ENCODE data around the gene TOP1.
"Not testable (repeated sequence)": the region's sequence is repeated elsewhere in the genome, so short reads cannot be mapped to it uniquely, and the experiment has no call there.

Gene TOP1

GRCh38 chr20:41003936-41004294 lies 24.7 kb upstream of the TOP1 start:
- DNase-seq, result not testable (repeated sequence)

DNA sequence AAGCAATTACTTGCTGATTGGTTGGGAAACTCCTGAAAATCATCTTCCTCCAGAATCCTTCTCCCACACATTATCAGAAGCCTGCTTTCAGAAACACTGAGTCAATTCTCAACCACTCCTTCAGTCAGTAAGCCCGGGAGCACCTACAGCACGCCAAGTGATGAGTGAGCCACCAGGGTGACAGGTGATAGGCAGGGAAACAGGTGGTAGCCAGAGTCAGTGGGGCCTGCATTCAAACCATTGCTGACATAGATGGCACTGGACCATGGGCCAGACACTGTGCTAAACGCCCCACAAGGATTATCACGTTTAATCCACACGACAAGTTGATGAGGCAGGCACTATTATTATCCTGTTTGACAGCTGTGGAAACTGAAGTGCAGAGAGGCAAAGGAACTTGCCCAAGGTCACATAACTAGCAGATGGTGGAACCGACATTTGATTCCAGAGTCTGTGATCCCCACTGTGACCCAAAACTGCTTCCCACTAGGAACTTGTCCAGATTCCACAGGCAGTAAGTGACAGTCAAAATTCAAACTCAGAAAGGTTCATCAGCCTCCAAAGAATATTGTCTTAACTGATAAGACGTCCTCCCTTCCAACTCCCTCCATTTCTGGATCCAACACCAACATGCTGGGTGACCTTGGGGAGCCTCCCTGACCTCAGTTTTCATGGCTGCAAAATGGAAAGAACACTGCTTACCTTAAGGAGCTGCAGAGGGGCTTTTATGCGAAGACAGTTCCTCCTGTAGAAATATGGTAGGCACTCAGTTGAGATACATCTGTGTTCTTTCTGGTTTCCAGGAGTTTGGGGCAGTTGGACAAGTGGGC lies 23.9 kb upstream of the TOP1 start:
- DNase-seq, result no peak

GRCh38 chr20:41005361-41005729 lies 23.3 kb upstream of the TOP1 start:
- DNase-seq, result peak in 6 of 51 donors; percentile 5 to 14 (median 9)

GRCh38 chr20:41006126-41006935 lies 22.3 kb upstream of the TOP1 start:
- DNase-seq, result no peak

GRCh38 chr20:41006936-41007474 lies 21.6 kb upstream of the TOP1 start:
- DNase-seq, result no peak

- DNase-seq, result no peak
Observed at GRCh38 chr20:41007481-41007880, 21.1 kb upstream of the TOP1 start.

DNA sequence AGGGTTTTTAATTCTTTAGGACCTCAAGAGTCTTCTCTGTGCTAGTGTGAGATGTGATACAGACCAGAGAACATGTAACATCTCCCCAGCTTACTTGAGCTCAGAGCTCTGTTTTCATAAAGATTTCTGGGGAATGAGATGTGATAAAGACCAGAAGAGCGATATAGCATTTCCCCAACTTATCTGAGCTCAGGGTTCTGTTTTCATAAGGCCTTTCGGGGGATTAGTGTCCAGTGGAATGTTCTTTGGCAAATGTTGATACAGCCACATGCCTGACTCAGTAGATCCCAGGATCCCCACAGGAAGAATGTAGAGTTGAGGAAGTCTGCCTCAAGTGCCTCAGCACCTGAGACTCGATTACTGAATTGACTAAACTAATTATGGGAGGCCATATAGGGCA lies 18.7 kb upstream of the TOP1 start:
- no peak for DNase-seq

DNA sequence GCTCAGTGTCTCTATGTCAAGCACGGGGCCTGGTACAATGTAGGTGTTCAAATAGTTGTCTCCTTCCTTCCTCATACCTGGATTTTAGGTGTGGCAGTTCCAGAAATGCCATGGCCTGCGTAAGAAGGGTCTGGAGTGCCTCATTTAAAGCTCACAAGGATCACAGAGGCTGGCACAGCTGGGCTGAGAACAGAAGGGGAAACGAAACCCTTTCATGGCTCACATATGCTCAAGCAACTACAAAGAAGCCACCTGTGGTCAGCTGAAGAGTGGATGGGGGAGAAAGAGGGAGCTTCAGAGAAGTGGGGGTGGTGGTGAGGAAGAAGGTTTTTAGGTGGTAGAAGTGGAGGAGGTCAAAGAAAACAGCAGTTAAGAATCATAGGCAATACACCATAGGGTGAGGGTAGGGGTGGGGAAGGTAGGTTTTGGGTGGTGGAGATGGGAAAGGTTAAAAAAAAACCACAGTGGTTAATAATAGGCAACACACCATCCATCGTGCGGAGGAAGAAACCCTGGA lies 17.0 kb upstream of the TOP1 start:
- no peak for DNase-seq

- no peak for DNase-seq
Observed at GRCh38 chr20:41014561-41015088, 14.0 kb upstream of the TOP1 start.

DNA sequence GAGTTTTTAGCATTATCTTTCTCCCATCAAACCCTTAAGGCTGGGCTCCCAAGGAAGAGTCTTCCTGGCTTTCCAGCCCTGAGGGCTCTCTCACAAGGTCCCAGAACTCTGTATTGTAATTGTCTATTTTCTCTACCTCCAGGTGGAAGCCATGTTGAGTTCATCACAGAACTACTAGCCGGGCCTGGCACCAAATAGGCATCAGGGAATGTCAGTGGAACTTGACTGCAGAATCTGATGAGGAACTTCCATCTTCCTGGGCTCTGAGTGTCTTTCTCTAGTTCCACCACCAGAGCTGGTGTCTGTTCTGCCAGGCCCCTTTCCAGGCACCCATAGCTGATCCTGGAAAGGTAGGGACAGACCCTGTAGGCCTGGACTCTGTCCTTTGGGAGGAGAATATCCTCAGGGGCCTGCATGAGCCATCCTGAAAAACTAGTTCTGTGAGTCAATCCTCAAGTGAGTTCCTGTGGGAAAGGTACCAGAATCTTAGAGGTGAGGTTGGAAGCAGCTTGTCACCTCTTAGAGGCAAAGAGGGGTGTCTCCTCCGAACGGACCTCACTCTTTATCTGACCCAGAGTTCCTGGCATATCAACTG lies 11.1 kb upstream of the TOP1 start:
- no peak for DNase-seq

GRCh38 chr20:41018153-41018552 lies 10.5 kb upstream of the TOP1 start:
- no peak for DNase-seq

DNA sequence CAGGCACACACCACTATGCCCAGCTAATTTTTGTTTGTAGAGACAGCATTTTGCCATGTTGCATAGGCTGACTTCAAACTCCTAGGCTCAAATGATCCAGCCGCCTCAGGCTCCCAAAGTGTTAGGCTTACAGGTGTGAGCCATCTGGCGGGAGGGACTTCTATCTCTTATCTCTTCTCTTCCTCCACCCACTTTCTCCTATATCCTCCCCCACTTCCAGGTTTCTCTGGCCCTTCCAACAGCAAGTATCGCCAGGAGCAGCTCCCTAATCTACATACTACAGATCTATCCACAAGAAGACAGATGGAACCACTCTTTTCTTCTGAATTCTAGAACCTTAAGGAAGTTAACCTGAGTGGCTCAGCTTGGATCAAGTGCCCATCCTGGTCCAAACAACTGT lies 5.1 kb upstream of the TOP1 start:
- DNase-seq, result no peak

DNA sequence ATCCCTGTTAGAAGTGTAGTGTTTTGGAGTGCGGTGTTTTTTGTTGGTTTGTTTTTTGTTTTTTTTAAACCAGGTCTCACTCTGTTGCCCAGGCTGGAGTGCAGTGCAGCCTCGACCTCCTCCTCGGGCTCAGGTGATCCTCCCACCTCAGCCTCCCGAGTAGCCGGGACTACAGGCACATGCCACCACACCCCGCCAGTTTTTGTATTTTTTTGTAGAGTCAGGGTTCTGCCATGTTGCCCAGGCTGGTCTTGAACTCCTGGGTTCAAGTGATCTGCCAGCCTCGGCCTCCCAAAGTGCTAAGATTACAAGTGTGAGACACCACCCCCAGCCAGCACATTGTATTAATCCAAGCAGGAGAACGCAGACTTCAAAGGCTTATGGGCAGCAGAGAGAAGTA lies 1.3 kb upstream of the TOP1 start:
- no peak for DNase-seq

DNA sequence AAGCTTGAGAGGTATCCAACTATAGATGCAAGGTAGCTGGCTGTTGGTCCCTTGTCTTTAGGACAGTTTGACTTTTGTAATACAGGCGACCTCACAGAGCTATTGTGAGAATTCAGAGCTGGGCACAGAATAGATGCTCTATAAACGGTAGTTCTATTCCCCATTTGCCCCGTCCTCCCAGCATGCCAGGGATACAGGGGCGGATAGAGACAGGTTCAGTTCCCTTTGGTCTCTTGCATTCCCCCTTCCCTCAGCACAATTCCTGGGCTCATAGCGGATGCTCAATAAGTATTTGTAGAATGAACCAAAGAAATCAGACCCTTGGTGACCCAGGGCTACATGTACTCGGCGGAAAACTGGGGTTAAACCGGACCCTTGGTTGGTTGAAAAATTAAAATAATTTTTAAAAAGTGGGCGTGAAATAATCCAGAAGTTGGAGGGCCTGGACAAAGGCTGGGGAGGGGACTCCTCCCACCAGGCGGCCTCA lies 707 bp upstream of the TOP1 start:
- no peak for DNase-seq

DNA sequence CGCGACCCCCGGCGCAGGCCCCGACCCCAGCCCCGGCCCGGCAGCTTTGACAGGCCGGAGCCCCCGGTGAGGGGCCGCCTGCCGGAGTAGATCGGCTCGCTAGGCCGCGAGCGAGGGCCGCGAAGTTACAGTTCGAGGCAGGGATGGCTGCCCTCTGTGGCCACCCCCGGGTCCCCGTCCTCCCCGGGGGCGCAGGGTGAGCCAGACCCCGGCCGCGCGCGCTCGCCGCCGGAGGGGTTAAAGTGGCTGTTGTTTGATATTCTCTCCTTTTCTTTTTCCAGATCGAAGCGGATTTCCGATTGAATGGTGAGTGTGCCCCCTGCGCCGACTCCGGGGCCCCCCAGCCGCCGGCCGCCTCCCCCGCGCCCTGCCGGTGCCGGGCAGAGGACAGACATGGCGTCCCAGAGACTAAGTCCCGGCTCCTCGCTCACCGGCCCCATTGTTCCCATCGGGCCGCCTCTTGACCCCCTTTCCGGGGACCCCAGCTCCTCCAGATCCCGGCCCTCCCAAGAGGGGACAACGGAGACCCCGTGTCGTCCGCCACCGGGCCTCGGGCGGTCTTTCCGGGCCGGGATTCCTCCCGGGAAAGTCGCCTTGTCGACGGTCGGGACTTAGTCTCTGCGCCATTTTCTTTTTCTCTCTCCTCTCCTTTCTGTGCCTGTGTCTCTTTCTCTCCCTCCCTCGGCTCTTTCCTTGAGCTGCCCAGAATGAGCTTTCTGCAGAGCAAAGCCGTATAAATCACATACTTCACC lies 704 bp downstream of the TOP1 start:
- DNase-seq, result peak in 28 of 51 donors; percentile 6 to 77 (median 32)

GRCh38 chr20:41030061-41030460 lies 1.4 kb downstream of the TOP1 start:
- no peak for DNase-seq

- DNase-seq, result no peak
Observed at GRCh38 chr20:41030531-41031242, 2.1 kb downstream of the TOP1 start.

DNA sequence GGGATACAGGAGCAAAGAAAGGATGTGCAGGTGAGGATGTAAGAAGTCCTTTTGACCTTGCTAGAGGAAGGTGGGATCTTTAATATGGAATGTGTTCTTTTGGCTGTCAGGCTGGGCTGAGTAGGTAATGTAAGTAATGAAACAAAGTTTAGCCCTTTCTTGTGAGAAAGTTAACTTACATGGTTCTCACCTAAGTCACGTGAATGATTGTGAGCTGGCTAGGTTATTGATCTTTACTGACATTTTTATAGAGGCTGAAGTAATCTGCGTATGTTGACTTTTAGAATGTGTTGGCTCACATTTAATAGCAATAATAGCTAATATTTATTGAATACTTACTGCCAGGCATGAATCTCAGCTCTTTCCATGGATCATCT lies 2.6 kb downstream of the TOP1 start:
- no peak for DNase-seq

DNA sequence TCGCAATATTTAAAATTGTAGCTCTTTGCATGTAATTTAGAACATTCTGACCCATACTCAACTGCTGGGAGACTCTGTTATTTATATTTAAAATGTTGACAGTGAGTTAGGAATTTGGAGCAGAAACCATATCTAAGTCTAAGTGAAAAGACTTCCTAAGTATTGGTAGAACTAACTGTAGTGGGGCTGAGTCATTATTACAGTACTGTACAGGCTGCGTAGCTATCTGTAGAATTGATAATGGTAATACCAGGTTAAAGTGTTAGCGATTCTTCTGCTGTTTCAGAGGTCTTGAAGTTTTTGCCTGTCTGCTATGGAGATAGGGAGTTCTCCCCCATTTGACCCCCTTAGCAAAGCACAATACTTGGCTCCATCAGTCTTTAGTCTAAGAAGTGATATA lies 3.6 kb downstream of the TOP1 start:
- DNase-seq, result no peak

DNA sequence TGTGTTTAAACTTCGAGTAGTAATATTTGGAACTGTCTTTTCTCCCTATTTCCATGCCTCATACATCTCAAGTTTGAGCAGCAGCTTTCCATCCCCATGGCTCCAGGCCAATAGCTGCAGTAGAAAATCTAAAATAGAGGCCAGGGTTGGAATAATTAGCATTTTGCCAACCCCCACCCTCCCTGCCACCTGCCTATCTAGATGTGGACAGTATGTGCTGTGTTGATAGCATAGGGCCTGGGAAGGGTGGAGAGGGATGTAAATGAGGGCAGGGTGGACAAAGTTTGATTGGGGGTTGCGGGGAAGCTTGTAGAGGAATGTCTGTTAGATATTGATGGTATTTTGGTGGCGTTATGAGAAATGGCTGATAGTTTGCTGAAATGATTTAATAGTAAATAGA lies 5.6 kb downstream of the TOP1 start:
- no peak for DNase-seq

Measured in hypothalamus (tissue), 51 donors.